Diencephalon (tissue), 1 donor: Measurements from ENCODE around the gene SHPK. TPM values are rescaled to one million over a fixed set of nuclear protein-coding genes. Genes with fewer than 3 reads are reported as not detected.

Experiments
- total RNA-seq: library from RNA; depleted of rRNA; stranded (reverse); fragments of >200 nt; gene quantifications from one replicate; pipeline ENCODE4 v1.2.3, GENCODE V29; 2014

SHPK gene, protein sequence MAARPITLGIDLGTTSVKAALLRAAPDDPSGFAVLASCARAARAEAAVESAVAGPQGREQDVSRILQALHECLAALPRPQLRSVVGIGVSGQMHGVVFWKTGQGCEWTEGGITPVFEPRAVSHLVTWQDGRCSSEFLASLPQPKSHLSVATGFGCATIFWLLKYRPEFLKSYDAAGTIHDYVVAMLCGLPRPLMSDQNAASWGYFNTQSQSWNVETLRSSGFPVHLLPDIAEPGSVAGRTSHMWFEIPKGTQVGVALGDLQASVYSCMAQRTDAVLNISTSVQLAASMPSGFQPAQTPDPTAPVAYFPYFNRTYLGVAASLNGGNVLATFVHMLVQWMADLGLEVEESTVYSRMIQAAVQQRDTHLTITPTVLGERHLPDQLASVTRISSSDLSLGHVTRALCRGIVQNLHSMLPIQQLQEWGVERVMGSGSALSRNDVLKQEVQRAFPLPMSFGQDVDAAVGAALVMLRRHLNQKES
- 13.1 TPM for total RNA-seq

DNA sequence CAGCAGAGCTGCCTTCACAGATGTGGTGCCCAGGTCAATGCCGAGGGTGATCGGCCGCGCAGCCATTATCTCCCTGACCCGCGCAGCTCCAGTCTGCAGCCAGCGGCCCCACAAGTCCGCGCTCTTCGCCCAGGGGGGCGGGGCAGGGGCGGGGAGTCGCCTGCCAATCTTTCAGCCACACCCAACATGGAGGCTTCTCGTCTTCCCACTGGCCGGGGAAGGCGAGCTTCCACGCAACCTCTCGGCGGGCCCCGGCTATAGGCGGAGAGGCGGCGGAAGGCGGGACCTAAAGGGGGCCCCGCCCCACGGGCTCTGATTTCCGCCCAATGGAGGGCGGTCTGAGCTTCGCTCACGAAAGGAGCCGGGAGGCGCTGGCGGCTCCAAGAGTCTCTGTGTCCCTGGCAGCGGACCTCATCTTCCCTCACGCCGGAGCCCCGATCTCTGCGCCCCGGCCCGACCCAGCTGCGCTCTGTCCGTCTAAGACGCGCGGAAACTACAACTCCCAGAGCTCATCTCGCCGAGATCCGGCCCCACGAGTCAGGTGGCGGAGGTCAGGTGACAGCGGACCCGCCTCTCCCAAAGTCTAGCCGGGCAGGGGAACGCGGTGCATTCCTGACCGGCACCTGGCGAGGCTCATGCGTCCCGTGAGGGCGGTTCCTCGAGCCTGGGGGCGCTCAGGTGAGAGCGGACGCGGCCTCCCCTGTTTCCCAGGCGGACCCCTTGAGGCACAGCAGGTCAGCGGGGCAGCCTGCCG is at the start of gene SHPK, which contains the start of gene CTNS:
SHPK (minus strand) TSS at position 97 of the 754 bp plus-strand sequence; CDS start at position 66, 31 bp downstream.
CTNS (plus strand) TSS at position 607 of the 754 bp plus-strand sequence. CDS start 3,447 bp downstream, outside the sequence.

DNA sequence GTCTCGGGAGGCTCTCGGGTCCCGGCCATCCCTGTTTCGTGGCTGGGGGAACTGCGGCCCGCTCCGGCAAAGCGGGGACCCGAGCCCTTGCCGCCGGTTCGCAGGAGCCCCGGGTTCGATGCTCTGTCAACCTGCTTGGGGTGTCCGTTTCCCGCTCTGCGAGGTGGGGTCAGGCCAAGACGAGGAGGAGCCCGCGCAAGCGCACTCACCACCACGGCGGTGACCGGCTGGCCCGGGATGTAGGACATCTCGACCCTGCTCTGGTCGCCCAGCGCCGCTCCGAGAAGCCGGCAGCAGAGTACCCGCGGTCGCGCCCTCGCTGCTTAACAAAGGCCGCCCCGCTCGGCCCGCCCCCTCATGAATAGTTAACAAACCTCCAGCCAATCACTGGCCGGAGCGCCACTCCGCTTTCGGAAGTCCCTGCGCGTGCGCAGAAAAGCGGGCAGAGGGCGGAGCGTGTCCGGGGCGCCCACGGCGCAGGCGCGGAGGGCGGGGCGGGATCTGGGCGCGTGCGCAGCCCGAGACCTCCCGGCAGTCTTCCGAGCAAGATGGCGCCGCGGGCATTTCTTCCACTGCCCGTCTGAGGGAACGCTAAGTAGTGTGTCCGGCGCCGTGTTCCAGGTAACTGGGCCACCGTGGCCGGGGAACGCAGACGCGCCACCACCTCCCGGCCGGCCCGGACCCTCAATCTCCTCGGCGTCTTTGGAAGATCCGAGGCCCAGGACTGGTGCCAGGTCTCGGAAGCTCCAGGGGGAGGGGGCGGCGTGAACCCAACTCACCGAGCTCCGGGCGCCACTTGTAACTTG is 32.4 kb upstream of the SHPK start, which contains the start of the genes EMC6 and TAX1BP3:
EMC6 (plus strand) TSS at position 534 of the 806 bp plus-strand sequence. CDS start 335 bp downstream, outside the sequence.
TAX1BP3 (minus strand) TSS at position 300 of the 806 bp plus-strand sequence; CDS start at position 248, 52 bp downstream.

Other genes starting within 250 kb of the SHPK start
- 9.7 TPM for gene OR3A2, start 249.9 kb downstream of the SHPK start, total RNA-seq
- gene OR1E1, start 237.8 kb downstream of the SHPK start, total RNA-seq = not detected
- not detected for gene OR3A3, start 224.9 kb downstream of the SHPK start, total RNA-seq
- not detected for gene OR1E2, start 202.4 kb downstream of the SHPK start, total RNA-seq
- gene SPATA22, start 164.4 kb downstream of the SHPK start, total RNA-seq = 2.8 TPM
- gene ASPA, start 160.3 kb downstream of the SHPK start, total RNA-seq = 1.8 TPM
- gene TRPV3, start 78.4 kb downstream of the SHPK start, total RNA-seq = 2.8 TPM
- 7.2 TPM for gene TRPV1, start 26.8 kb downstream of the SHPK start, total RNA-seq
- gene CTNS, start 510 bp upstream of the SHPK start, total RNA-seq = 13.1 TPM
- 19.8 TPM for gene TAX1BP3, start 32.3 kb upstream of the SHPK start, total RNA-seq
- 14.8 TPM for gene EMC6, start 32.6 kb upstream of the SHPK start, total RNA-seq
- 13.4 TPM for gene P2RX5, start 59.9 kb upstream of the SHPK start, total RNA-seq
- 1.4 TPM for gene HASPIN, start 87.7 kb upstream of the SHPK start, total RNA-seq
- gene ITGAE, start 164.9 kb upstream of the SHPK start, total RNA-seq = 13.6 TPM
- gene NCBP3, start 210.0 kb upstream of the SHPK start, total RNA-seq = 33.0 TPM